Lung (tissue), 12 donors: Measurements from ENCODE around the gene LMTK2. TPM values are rescaled to one million over a fixed set of nuclear protein-coding genes. Genes with fewer than 3 reads are reported as not detected.

Source experiments
- ATAC-seq: fragments of 200-7000 bp; cut with Tn5 transposase; one replicate; pipeline ENCODE4 v1.9.1; 2020; ENCODE audit warnings: moderate number of reproducible peaks; ENCODE audit not compliant: insufficient read depth, low FRiP score
- DNase-seq, 3 donors: peaks; one replicate each; pipeline ENCODE4 v3.0.0-alpha.2; 2013 to 2017
- H3K27ac ChIP-seq, 2 donors: one replicate each; pipeline ENCODE4 v1.5.1; 2013; ENCODE audit warnings: mild to moderate bottlenecking in 2 of 2, moderate library complexity in 2 of 2, control low read depth in 1 of 2, inconsistent platforms in 1 of 2, low read depth in 1 of 2, low read length in 1 of 2
- H3K27me3 ChIP-seq, 3 donors: one replicate each; pipeline ENCODE4 v1.5.1; 2013; ENCODE audit warnings: low read length in 2 of 3; ENCODE audit not compliant: control insufficient read depth in 3 of 3, insufficient read depth in 3 of 3
- H3K36me3 ChIP-seq, 4 donors: one replicate each; pipeline ENCODE4 v1.5.1; 2013; ENCODE audit warnings: low read length in 4 of 4, mild to moderate bottlenecking in 1 of 4, moderate library complexity in 1 of 4; ENCODE audit not compliant: control insufficient read depth in 4 of 4, insufficient read depth in 4 of 4
- H3K4me1 ChIP-seq, 5 donors: one replicate each; pipeline ENCODE4 v1.5.1; 2013; ENCODE audit warnings: low read length in 5 of 5, mild to moderate bottlenecking in 2 of 5, moderate library complexity in 1 of 5; ENCODE audit not compliant: control insufficient read depth in 5 of 5, insufficient read depth in 5 of 5
- H3K4me3 ChIP-seq: one replicate; pipeline ENCODE4 v1.5.1; 2013; ENCODE audit warnings: mild to moderate bottlenecking, control low read depth, moderate library complexity
- H3K9ac ChIP-seq, 2 donors: one replicate each; pipeline ENCODE4 v1.5.1; 2013; ENCODE audit warnings: low read length in 2 of 2, control low read depth in 1 of 2; ENCODE audit not compliant: insufficient read depth in 1 of 2
- H3K9me3 ChIP-seq, 4 donors: one replicate each; pipeline ENCODE4 v1.5.1; 2013; ENCODE audit warnings: low read length in 3 of 4, mild to moderate bottlenecking in 1 of 4, moderate library complexity in 1 of 4; ENCODE audit not compliant: control insufficient read depth in 4 of 4, insufficient read depth in 3 of 4
- CTCF ChIP-seq: IDR thresholded peaks from 2 replicates; pipeline ENCODE4 v1.5.1; 2012; ENCODE audit warnings: mild to moderate bottlenecking; ENCODE audit errors: control extremely low read depth, extremely low read depth
- WGBS, 2 donors: extraction: QIAGEN DNeasy Blood & Tissue Kit; methylation state at CpG; one replicate each; pipeline ENCODE4 v1.1.7; 2013; 5-methylcytosine and 5-hydroxymethylcytosine counted together
- polyA plus RNA-seq, 2 donors: library from polyadenylated mRNA; stranded (reverse); fragments of 200-250 nt; gene quantifications; one replicate each; pipeline ENCODE4 v1.2.1, GENCODE V29; 2013
- total RNA-seq, 2 donors: library from RNA; depleted of rRNA in 1 of 2; stranded (reverse); fragments of >200 nt in 1 of 2; gene quantifications; one replicate each; pipeline ENCODE4 v1.2.1, GENCODE V29; 2014 to 2021
- donor health status: control.
- donor health status: control.
- donor health status: Bipolar disorder and iron deficiency.
- donor health status: healthy.
- donor health status: DM: yes; HTN: yes; CAD: no.

The LMTK2 gene
- total and polyA plus RNA-seq, 4 donors = 6.6 to 25.8 (median 15.7) TPM

GRCh38 chr7:98170966-98171365, 64.3 kb downstream of the LMTK2 start:
- TF ChIP-seq CTCF = no peak
- H3K27ac ChIP-seq = no peak overlapping the region
- H3K36me3 ChIP-seq = peaks cover 0 to 11% (median 6%) of the 10 kb centered on the region in 4 donors
- 91 to 95% methylated on average over 8 of the region's 8 CpGs for WGBS, 2 donors
- peaks cover 0 to 8% (median 0%) of the 10 kb centered on the region in 5 donors for H3K4me1 ChIP-seq
- H3K9me3 ChIP-seq = no peaks in the 10 kb centered on the region
- DNase-seq (no peak), ATAC-seq (no peak)
- no peaks in the 10 kb centered on the region for H3K27me3 ChIP-seq
- no peak overlapping the region for H3K9ac ChIP-seq
- no peak overlapping the region for H3K4me3 ChIP-seq

- ATAC-seq (no peak), DNase-seq (no peak)
- TF ChIP-seq CTCF = no peak
- Histone ChIP-seq H3K27me3 (no peaks in the 10 kb centered on the region), H3K9ac (no peak overlapping the region), H3K4me1 (peaks cover 0 to 8% (median 0%) of the 10 kb centered on the region in 5 donors), H3K4me3 (no peak overlapping the region), H3K27ac (no peak overlapping the region), H3K9me3 (no peaks in the 10 kb centered on the region), H3K36me3 (peaks cover 0 to 11% (median 6%) of the 10 kb centered on the region in 4 donors)
- WGBS, 2 donors = 96% methylated on average over 24 of the region's 24 CpGs
Measured at GRCh38 chr7:98171449-98171848, 64.8 kb downstream of the LMTK2 start.

DNA sequence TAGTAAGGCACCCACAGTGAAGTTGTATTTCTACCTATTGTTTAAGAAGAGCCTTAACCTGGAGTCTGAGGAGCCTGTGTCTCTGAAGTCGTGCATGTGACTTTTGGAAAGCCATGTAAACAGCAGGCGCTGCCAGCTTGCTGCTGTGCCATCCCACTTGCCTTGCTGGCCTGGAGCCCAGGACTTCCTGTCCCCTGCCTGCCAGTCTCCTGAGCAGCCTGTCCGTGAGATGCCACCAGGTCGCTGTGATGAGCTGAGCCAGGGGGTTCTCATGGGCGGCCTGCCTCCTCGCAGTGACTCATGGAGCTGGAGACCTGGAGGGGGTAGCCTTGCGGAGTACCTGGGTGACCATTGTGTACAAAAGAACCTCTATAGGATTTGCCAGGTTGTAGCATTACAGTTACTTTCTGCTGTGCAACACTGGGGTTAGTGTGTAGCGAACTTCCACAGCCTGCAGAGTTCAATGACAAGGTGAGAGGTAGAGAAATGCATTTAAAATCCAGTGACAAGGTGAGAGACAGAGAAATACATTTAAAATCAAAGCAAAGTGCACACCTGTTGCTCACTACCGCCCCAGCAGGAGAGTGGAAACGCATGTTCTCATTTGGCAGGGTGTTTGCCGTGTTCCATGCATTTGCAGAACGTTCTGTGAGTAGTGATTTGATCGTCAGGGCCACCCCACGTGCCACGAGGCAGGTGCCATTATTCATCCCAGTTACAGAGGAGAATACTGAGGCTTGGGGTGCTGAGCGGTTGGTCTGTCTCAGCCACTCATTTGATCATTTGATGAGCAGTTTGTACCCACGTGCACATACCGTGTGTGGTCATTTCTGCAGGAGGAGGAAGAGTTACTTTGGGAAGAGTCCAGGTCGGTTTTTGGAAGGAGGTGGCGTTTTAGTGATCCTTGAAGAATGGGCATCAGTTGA, 67.9 kb downstream of the LMTK2 start:
- WGBS, 2 donors = 87 to 92% methylated on average over 20 of the region's 20 CpGs
- ATAC-seq (no peak), DNase-seq (no peak)
- Histone ChIP-seq H3K27ac (peak overlapping the region in 1 of 2 donors; percentile 65), H3K9ac (no peak overlapping the region), H3K27me3 (no peaks in the 10 kb centered on the region), H3K4me1 (peaks cover 0 to 14% (median 0%) of the 10 kb centered on the region in 5 donors), H3K4me3 (no peak overlapping the region), H3K9me3 (no peaks in the 10 kb centered on the region), H3K36me3 (peaks cover 0 to 13% (median 8%) of the 10 kb centered on the region in 4 donors)
- TF ChIP-seq CTCF = no peak
